GF-D8 (cell line): ENCODE measurements around the gene CARMIL1.
"Not testable (repeated sequence)": the region's sequence is repeated elsewhere in the genome, so short reads cannot be mapped to it uniquely, and the experiment has no call there.

Source experiments
- DNase-seq: peaks from one replicate; lab custom pipeline; 2025; lab: John Stamatoyannopoulos, UW

The CARMIL1 gene

GRCh38 chr6:25578538-25578937 is 299.4 kb downstream of the CARMIL1 start:
- DNase-seq = no peak

GRCh38 chr6:25579391-25579883 is 300.3 kb downstream of the CARMIL1 start:
- DNase-seq = no peak

- no peak for DNase-seq
Measured at GRCh38 chr6:25579902-25580495, 300.8 kb downstream of the CARMIL1 start.

- DNase-seq = no peak
Measured at GRCh38 chr6:25582101-25582500, 302.9 kb downstream of the CARMIL1 start.

DNA sequence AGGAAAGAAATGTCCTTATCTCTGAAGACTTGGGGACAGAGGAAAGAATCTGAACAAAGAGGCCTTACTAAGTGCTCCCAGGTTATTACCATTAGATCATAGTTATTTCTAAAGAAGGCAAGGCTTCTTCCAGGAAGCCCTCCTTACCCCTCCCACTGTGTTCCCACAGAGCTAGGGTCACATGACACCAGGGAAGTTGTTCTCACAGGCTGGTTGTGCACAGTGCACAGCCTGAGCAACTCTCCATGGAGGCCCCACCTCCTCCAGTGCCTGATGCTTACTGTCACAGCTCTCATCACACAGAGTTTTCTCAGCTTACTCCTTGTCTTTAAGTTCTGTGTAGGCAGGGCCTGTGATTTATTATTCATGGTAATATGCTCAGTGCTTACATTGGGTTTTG is 303.9 kb downstream of the CARMIL1 start:
- no peak for DNase-seq

DNA sequence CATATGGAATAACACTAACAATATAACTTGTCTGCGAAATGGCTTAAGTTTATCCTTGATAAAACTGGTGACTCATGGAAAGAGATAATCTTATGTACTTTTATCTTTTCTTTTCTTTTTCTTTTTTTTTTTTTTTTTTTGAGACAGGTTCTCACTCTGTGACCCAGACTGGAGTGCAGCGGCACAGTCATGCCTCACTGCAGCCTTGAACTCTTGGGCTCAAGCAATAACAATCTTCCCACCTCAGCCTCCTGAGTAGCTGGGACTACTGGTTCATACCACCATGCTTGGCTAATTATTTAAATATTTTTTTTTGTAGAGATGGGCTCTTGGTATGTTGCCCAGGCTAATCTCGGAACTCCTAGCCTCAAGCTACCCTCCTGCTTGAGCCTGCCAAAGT is 304.7 kb downstream of the CARMIL1 start:
- DNase-seq = no peak

DNA sequence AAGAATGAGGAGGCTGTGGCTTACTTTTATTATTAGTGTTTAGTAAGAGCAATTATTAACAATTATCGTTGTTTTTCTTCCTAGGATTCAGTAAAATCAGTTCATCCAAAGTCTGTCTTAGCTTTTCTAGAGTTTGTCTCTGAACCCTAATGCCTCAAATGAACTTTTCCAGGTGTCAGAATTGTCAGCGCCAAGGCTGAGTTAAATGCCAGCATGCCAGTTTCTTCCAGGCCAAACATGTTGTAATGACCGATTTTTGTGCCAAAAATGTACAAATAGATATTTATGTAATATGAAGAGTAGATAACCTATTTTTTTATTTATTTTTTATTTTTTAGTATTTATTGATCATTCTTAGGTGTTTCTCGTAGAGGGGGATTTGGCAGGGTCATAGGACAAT is 306.1 kb downstream of the CARMIL1 start:
- no peak for DNase-seq

GRCh38 chr6:25586119-25586518 is 306.9 kb downstream of the CARMIL1 start:
- not testable (repeated sequence) for DNase-seq

- no peak for DNase-seq
Measured at GRCh38 chr6:25586927-25587326, 307.8 kb downstream of the CARMIL1 start.

GRCh38 chr6:25590986-25591385 is 311.8 kb downstream of the CARMIL1 start:
- DNase-seq = no peak

- no peak for DNase-seq
Measured at GRCh38 chr6:25596928-25597818, 318.0 kb downstream of the CARMIL1 start.

DNA sequence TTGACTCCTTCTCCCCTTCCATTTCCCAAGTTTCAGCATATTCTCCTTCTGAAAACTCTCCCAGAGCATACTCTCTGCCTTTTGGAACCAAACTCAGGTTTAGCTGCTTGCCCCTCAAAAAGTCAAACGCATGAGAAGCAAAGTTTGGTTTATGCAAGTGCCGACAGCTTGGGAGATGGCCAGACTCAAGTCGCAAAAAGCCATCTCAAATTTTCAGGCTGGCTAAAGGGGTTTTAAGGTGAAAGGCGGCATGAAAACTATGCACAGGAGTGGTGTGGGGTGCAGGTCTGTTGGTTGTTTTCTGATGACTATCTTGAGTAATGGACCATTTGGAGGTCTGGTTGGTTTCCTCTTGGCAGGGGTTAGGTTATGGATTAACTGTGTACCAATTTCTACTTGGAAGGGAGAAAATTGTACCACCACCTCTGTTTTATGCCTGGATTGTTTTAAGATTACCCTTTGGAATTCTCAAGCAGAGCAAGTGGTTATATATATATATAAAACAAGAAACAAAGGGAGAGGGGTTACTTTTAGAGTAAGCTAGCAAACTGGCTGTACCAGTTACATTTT is 320.4 kb downstream of the CARMIL1 start:
- no peak for DNase-seq

DNA sequence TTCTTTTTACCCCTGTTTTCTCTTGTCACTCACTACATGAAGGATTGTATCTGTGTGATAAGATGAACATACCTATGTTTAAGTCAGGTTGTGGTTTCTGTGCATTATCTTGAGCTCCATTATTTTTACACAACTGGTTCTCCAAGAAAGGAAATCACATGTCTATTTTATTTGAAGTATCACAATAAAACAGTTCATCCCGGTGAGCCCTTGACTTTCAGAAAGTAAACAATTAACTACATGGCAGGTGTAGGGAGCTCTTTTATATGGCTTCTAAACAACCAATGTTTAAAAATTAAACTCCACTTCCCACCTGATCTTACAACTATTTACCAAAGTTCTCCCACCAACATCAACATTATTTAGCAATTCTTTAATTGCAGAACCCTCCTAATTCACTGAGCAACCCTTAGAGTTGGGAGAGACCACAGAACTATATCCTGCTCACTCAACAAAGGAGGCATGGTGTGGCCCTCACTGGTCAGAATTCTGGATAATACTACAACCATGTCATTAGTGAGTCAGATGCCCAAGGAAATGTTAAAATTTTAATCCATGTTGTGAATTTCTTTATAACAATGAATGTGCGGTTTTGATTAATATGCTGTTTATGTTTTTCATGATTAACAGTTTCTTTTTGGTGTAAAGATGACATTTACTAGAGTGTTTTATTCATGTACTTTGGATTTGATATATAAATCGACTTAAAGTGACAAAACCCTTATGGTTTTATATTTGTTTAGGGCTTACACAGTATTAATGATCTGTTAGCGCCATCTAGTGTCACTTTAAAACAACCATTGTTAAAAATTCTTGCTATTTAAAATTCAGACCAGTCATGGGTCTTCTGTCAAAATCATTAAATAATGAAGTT is 322.9 kb downstream of the CARMIL1 start:
- no peak for DNase-seq

GRCh38 chr6:25602674-25602982 is 323.5 kb downstream of the CARMIL1 start:
- no peak for DNase-seq

DNA sequence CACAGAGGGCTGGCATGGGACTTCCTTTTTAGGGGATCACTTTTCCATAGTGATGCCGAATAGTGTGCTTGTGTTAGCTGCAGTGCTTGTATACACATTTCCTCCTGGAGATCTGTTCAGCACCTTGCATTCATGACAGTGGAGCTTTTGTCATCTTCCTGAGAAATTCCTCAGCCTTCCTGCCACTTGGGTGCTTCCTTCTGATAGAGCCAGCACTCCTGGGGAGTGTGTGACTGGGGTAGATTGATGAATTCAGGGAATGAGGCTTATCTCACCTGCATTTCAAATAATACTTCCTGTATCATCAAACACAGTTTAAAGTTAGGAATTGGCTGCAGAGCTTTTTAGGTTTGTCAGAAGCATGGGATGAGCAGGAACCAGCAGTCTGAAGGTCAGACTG is 324.1 kb downstream of the CARMIL1 start:
- DNase-seq = no peak

DNA sequence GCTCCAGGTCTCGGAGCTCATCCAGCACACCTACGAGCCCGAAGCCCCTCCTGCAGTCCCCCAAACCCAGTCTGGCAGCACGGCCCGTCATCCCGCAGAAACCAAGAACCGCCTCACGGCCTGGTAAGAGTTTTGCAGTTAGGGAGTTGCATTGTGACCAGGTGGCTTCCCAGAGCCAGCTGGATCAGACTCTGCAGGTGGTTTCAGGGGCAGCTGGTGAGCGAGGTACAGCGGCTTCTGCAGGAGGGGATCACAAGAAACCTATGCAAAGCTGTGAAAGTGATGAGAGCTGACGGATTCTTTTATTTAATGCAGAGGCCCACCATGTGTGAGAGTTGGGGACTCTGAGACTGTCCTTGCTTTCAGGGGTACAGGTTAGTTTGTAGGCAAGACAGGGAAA is 327.0 kb downstream of the CARMIL1 start:
- DNase-seq = no peak

DNA sequence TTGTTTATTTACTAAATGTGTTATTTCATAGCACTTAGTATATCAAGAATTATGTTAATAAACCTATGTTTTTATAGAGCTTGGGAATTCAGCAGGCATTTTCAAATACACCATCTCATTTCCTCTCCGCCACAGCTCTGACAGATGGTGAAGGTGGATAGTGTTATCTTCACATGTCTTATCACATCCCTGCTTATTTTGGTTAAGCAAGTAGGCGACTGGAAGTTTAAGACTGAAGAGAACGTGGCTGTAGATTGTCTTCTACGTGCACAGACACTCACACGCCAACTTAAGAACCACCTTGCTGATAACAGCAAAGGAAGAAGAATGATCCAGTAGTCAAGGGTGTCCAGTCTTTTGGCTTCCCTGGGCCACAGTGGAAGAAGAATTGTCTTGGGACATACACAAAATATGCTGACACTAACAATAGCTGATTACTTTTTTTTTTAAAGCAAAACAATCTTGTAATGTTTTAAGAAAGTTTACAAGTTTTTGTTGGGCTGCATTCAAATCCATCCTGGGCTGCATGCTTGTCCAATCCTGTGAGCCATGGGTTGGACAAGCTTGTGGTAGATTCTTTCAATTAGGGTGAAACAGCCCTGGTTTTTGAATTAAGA is 329.5 kb downstream of the CARMIL1 start:
- no peak for DNase-seq

DNA sequence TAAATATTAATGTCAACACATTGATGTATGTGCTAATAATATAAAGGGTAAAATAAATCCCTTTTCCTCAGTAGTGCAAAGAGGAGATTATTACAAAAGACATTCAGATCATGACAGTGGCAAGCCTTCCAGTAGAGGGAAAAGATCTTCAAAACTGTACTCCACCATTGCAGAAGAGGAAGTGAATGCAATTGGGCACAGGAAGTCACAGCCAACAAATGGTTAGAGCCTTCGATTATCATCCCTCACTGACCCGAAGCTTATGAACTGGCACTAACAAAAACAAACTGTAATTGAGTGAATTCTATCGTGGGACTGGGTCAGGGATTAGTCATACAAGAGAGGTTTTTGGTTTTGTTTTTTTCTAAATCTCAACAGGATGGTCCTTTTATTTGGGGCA is 333.5 kb downstream of the CARMIL1 start:
- no peak for DNase-seq

GRCh38 chr6:25613415-25613814 is 334.2 kb downstream of the CARMIL1 start:
- no peak for DNase-seq

DNA sequence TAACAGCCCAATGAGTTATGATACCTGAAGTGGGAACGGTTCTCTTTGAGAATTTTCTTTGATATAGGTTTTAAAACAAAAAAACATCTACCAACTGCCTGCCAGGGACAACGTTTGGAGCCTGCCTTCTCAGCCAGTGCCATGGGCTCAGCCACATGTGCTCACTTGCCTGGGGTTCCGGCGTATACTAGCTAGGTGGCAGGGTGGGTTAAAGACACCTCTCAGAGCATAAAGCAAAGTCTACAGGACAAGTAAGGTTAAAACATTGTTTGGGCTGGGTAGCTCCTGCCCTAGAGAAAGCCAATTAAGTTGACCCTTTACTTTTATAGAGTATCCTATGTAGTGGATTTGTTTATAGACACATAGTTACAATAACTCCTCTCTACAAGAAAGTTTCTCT is 334.9 kb downstream of the CARMIL1 start:
- no peak for DNase-seq

DNA sequence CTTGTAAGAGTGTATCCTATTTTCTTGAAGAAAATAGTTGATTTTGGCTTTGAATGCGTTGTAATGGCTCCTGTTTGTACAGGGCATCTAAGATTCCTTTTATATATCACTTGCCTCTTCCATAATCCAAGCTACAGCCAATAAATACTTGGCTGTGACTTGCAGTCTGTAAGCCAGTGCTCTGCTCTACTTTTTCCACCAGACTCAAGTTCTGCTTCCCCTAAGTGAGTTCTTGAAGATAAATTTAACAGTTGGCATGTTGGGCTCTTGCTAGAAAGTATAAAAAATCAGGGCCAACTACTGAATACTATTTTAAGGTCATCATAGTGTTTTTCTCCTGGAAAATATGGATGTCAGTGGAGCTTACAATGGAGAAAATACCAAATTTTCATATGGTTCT is 336.3 kb downstream of the CARMIL1 start:
- no peak for DNase-seq

DNA sequence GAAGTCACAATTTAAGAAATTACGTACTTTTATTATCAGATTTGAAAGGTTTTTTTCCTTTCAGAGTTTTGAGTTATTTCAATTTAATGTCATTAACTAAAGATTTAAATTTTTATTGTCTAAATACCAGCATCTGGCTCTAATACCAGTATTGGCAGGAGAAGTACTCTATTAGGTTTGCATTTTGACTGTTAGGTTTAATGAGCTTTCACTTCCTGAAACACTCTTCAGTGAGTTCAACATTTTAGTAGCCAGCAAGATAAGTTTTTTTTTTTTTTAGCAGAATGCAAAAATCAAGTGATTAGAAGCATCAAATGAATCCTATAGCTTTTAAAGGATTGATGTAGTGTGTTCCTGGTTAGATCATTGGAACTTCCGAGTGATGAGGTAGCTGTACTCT is 338.8 kb downstream of the CARMIL1 start:
- no peak for DNase-seq
